Tibial nerve (tissue), 4 donors: Measurements from ENCODE around the gene FKBP6.

Source experiments
- EP300 ChIP-seq, 2 donors: sonication (generic); formaldehyde crosslinking; IDR thresholded peaks; one replicate each; pipeline ENCODE4 v1.6.1; 2017; ENCODE audit warnings: antibody characterized with exemption in 2 of 2, mild to moderate bottlenecking in 1 of 2
- POLR2A ChIP-seq, 2 donors: fragments of 450-650 bp; IDR thresholded peaks; one replicate each; pipeline ENCODE4 v1.6.1; 2017; ENCODE audit warnings: antibody characterized with exemption in 2 of 2, mild to moderate bottlenecking in 2 of 2, moderate library complexity in 2 of 2
- TF ChIP-seq, protein P1 (sequence below), 5 experiments: fragments of 200-600 bp in 3 of 5; fragments of 450-650 bp in 2 of 5; sonication (generic) in 3 of 5; IDR thresholded peaks; one replicate each; pipeline ENCODE4 v1.5.1; 2016 to 2019; ENCODE audit warnings: antibody characterized with exemption in 5 of 5, mild to moderate bottlenecking in 3 of 5, moderate library complexity in 2 of 5

DNA sequence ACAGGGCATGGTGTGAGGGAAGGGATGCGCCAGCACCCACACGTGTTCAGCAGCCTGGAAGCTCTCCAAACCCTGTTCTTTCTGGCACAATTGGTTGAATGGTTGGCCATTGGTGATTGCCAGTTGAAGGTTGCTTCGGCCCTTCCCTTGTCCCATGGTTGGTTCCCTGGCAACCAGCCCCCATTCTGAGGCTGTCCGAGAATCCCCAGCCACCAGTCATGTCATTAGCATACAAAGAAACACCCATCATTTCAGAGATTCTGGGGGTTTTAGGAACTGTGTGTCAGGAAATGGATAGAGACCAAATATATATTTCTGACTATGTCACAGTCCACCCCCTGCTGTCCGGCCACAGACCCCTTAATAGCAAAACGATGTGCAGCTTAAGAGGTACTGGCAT, 21.8 kb downstream of the FKBP6 start:
- TF ChIP-seq, protein P1, sequence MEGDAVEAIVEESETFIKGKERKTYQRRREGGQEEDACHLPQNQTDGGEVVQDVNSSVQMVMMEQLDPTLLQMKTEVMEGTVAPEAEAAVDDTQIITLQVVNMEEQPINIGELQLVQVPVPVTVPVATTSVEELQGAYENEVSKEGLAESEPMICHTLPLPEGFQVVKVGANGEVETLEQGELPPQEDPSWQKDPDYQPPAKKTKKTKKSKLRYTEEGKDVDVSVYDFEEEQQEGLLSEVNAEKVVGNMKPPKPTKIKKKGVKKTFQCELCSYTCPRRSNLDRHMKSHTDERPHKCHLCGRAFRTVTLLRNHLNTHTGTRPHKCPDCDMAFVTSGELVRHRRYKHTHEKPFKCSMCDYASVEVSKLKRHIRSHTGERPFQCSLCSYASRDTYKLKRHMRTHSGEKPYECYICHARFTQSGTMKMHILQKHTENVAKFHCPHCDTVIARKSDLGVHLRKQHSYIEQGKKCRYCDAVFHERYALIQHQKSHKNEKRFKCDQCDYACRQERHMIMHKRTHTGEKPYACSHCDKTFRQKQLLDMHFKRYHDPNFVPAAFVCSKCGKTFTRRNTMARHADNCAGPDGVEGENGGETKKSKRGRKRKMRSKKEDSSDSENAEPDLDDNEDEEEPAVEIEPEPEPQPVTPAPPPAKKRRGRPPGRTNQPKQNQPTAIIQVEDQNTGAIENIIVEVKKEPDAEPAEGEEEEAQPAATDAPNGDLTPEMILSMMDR (IDR thresholded peaks at IDR 0.05), result no peak
- no peak for TF ChIP-seq POLR2A (IDR thresholded peaks at IDR 0.05)
- no peak for TF ChIP-seq EP300 (IDR thresholded peaks at IDR 0.05)
